ENCODE measurements around the gene DEGS2.
A peak's percentile ranks its signal among the peaks of the same experiment; 100 is the strongest.
"Not testable (repeated sequence)": the region's sequence is repeated elsewhere in the genome, so short reads cannot be mapped to it uniquely, and the experiment has no call there.

Gene DEGS2

DNA sequence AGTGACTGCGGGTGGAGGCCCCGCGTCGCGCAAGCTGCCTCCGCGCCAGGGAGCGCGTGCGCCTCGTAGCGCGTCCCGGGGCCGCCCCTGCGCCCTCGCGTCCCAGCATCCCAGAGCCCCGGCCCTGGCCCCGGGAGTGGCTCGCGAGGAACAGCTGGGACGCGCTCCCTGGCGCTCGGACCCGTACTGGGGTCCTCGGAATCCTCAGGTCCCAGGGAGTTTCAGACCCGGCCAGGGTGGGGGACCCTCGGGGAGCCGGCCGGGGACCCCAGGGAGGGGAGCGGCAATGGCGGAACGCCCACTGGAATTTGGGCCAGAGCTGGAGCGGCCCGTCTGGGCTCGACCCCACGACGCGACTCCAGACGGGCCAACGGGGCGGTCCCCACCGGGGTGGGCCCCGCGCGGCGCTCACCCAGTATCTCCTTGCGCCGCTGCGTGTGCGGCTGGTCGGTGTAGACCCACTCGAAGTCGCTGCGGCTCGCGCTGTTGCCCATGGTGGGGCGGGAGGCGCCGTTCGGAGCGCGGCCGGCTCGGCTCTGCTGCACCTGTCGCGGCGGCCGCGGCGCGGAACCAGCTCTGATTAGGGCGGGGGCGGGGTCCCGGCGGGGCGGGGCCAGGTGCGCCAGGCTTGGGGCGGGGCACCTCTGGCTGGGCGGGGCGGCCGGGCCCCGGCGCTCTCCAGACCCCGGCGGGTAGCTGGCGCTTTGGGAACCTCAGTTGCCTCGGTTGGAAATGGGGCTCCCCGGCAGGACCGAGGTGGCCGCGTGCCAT is at the start of gene DEGS2:
Gene DEGS2 (minus strand): TSS at position 552 of the 771 bp plus-strand sequence. CDS start 58 bp downstream, at position 494.
- Histone ChIP-seq H3K4me2 (ENCODE audit: low read length) (peak within 1 kb of the TSS; percentile 69), H3K27ac (no peak within 1 kb of the TSS), H3K36me3 (ENCODE audit: control insufficient read depth, insufficient read depth, low read length) (no peaks in the 10 kb centered on the region), H3K4me3 (ENCODE audit: low read depth, low read length) (peak within 1 kb of the TSS; percentile 40), H3K79me2 (no peaks in the 10 kb centered on the region), H2AFZ (peak within 1 kb of the TSS; percentile 77), H3K4me1 (no peaks in the 10 kb centered on the region), H3K9me3 (ENCODE audit: control insufficient read depth, low read length) (no peaks in the 10 kb centered on the region), H3K27me3 (ENCODE audit: control insufficient read depth, insufficient read depth, low read length) (no peaks in the 10 kb centered on the region), H3K9ac (no peak within 1 kb of the TSS)
- TF ChIP-seq, protein P1, sequence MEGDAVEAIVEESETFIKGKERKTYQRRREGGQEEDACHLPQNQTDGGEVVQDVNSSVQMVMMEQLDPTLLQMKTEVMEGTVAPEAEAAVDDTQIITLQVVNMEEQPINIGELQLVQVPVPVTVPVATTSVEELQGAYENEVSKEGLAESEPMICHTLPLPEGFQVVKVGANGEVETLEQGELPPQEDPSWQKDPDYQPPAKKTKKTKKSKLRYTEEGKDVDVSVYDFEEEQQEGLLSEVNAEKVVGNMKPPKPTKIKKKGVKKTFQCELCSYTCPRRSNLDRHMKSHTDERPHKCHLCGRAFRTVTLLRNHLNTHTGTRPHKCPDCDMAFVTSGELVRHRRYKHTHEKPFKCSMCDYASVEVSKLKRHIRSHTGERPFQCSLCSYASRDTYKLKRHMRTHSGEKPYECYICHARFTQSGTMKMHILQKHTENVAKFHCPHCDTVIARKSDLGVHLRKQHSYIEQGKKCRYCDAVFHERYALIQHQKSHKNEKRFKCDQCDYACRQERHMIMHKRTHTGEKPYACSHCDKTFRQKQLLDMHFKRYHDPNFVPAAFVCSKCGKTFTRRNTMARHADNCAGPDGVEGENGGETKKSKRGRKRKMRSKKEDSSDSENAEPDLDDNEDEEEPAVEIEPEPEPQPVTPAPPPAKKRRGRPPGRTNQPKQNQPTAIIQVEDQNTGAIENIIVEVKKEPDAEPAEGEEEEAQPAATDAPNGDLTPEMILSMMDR (IDR thresholded peaks at IDR 0.05): no peak

- not testable (repeated sequence) for H3K79me2 ChIP-seq; H3K9ac ChIP-seq; H3K9me3 ChIP-seq (ENCODE audit: control insufficient read depth, low read length); H2AFZ ChIP-seq; H3K36me3 ChIP-seq (ENCODE audit: control insufficient read depth, insufficient read depth, low read length); H3K27ac ChIP-seq; H3K4me2 ChIP-seq (ENCODE audit: low read length); H3K4me1 ChIP-seq; H3K27me3 ChIP-seq (ENCODE audit: control insufficient read depth, insufficient read depth, low read length); H3K4me3 ChIP-seq (ENCODE audit: low read depth, low read length)
These were observed 48.7 kb upstream of the DEGS2 start for GRCh38 chr14:100208136-100208535.

DNA sequence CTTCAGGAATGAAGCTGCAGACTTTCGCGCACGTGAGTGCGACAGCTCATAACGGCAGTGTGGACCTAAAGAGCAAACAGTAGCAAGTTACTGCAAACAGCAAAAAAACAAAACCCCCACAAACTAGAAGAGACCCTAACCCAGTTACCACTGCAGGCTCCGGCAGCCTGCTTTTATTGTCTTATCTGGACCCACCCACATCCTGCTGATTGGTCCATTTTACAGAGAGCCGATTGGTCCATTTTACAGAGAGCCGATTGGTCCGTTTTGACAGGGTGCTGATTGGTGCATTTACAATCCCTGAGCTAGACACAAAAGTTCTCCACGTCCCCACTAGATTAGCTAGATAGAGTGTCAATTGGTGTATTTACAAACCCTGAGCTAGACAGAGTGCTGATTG is 48.1 kb upstream of the DEGS2 start:
- not testable (repeated sequence) for H3K9ac ChIP-seq; H3K9me3 ChIP-seq (ENCODE audit: control insufficient read depth, low read length); H3K36me3 ChIP-seq (ENCODE audit: control insufficient read depth, insufficient read depth, low read length); H3K4me1 ChIP-seq; H3K27me3 ChIP-seq (ENCODE audit: control insufficient read depth, insufficient read depth, low read length); H3K4me3 ChIP-seq (ENCODE audit: low read depth, low read length); H2AFZ ChIP-seq; H3K27ac ChIP-seq; H3K4me2 ChIP-seq (ENCODE audit: low read length); H3K79me2 ChIP-seq

- H3K36me3 ChIP-seq (ENCODE audit: control insufficient read depth, insufficient read depth, low read length); H3K9ac ChIP-seq; H3K27ac ChIP-seq; H3K4me3 ChIP-seq (ENCODE audit: low read depth, low read length); H3K4me2 ChIP-seq (ENCODE audit: low read length); H3K79me2 ChIP-seq; H3K4me1 ChIP-seq; H3K9me3 ChIP-seq (ENCODE audit: control insufficient read depth, low read length); H3K27me3 ChIP-seq (ENCODE audit: control insufficient read depth, insufficient read depth, low read length); H2AFZ ChIP-seq: not testable (repeated sequence)
These were observed 45.4 kb upstream of the DEGS2 start for GRCh38 chr14:100204835-100205167.

- Histone ChIP-seq H3K27ac (no peak overlapping the region), H3K4me3 (ENCODE audit: low read depth, low read length) (no peak overlapping the region), H3K27me3 (ENCODE audit: control insufficient read depth, insufficient read depth, low read length) (no peaks in the 10 kb centered on the region), H3K36me3 (ENCODE audit: control insufficient read depth, insufficient read depth, low read length) (no peaks in the 10 kb centered on the region), H3K4me2 (ENCODE audit: low read length) (no peak overlapping the region), H3K9me3 (ENCODE audit: control insufficient read depth, low read length) (no peaks in the 10 kb centered on the region), H3K4me1 (no peaks in the 10 kb centered on the region), H3K9ac (no peak overlapping the region), H2AFZ (no peak overlapping the region), H3K79me2 (no peaks in the 10 kb centered on the region)
- TF ChIP-seq, protein P1 (IDR thresholded peaks at IDR 0.05): no peak
These were observed 44.8 kb upstream of the DEGS2 start for GRCh38 chr14:100203962-100204834.

- Histone ChIP-seq H3K36me3 (ENCODE audit: control insufficient read depth, insufficient read depth, low read length) (no peaks in the 10 kb centered on the region), H3K79me2 (no peaks in the 10 kb centered on the region), H3K27ac (no peak overlapping the region), H3K9ac (no peak overlapping the region), H3K4me3 (ENCODE audit: low read depth, low read length) (no peak overlapping the region), H2AFZ (no peak overlapping the region), H3K9me3 (ENCODE audit: control insufficient read depth, low read length) (no peaks in the 10 kb centered on the region), H3K4me1 (no peaks in the 10 kb centered on the region), H3K27me3 (ENCODE audit: control insufficient read depth, insufficient read depth, low read length) (no peaks in the 10 kb centered on the region), H3K4me2 (ENCODE audit: low read length) (no peak overlapping the region)
- TF ChIP-seq, protein P1 (IDR thresholded peaks at IDR 0.05): no peak
These were observed 43.7 kb upstream of the DEGS2 start for GRCh38 chr14:100203146-100203545.
